ENCODE measurements around the gene NFYA.

GRCh38 chr6:41075651-41076626 is 3.2 kb downstream of the NFYA start:
- TF ChIP-seq GATA3 (IDR thresholded peaks at IDR 0.05; ENCODE audit: low read depth, low read length) (no peak), GATA2 (IDR thresholded peaks at IDR 0.05; ENCODE audit: low read depth, low read length) (no peak)
